Activated CD4-positive, alpha-beta T cell treated with anti-CD3 and anti-CD28 coated beads, Interleukin-2, amount 10 ng/mL, durations not matched to agents 24 days and 14 days (primary cell): ENCODE data around the gene NANOS1. TPM values are rescaled to one million over a fixed set of nuclear protein-coding genes. Genes with fewer than 3 reads are reported as not detected.

ENCODE experiments used
- DNase-seq: peaks from one replicate; pipeline ENCODE4 v3.0.0; 2022
- H3K27ac Mint-ChIP-seq: one replicate; pipeline ENCODE4 v1.8.0; 2022; ENCODE audit warnings: mild to moderate bottlenecking, mixed read lengths
- H3K27me3 Mint-ChIP-seq: one replicate; pipeline ENCODE4 v1.8.0; 2022; ENCODE audit warnings: mixed read lengths
- H3K36me3 Mint-ChIP-seq: one replicate; pipeline ENCODE4 v1.8.0; 2022; ENCODE audit warnings: low read depth, mild to moderate bottlenecking, mixed read lengths
- H3K4me1 Mint-ChIP-seq: one replicate; pipeline ENCODE4 v1.8.0; 2021; ENCODE audit warnings: mixed read lengths
- H3K4me3 Mint-ChIP-seq: one replicate; pipeline ENCODE4 v1.8.0; 2022; ENCODE audit warnings: mild to moderate bottlenecking, moderate library complexity, mixed read lengths
- H3K9me3 Mint-ChIP-seq: one replicate; pipeline ENCODE4 v1.8.0; 2021; ENCODE audit warnings: mixed read lengths
- intact Hi-C: fragments of 100-400 bp; cut with micrococcal nuclease; formaldehyde crosslinking; loops from one replicate; pipeline ENCODE4 v1.15.1; 2023
- total RNA-seq: library from RNA; stranded (reverse); gene quantifications from 2 replicates; pipeline ENCODE4 v1.2.3, GENCODE V29; 2022

The NANOS1 gene, protein sequence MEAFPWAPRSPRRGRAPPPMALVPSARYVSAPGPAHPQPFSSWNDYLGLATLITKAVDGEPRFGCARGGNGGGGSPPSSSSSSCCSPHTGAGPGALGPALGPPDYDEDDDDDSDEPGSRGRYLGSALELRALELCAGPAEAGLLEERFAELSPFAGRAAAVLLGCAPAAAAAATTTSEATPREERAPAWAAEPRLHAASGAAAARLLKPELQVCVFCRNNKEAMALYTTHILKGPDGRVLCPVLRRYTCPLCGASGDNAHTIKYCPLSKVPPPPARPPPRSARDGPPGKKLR
- total RNA-seq, result 0.44 and 0.59 TPM in 2 replicates

DNA sequence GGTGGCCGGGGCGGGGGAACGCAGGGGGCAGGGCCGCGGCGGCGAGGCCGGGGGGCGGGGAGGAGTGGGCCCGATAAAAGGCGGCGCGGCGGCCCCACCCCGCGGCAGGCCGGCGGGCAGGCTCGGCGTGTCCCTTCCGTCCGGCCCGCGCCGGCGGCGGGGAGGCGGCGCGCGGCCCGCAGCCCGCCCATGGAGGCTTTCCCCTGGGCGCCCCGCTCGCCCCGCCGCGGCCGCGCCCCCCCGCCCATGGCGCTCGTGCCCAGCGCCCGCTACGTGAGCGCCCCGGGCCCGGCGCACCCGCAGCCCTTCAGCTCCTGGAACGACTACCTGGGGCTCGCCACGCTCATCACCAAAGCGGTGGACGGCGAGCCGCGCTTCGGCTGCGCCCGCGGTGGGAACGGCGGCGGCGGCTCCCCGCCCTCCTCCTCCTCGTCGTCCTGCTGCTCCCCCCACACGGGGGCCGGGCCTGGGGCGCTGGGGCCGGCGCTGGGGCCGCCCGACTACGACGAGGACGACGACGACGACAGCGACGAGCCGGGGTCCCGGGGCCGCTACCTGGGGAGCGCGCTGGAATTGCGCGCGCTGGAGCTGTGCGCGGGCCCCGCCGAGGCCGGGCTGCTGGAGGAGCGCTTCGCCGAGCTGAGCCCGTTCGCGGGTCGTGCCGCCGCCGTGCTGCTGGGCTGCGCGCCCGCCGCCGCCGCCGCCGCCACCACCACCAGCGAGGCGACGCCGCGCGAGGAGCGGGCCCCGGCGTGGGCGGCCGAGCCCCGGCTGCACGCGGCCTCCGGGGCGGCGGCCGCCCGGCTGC lies at the start of gene NANOS1:
Gene NANOS1, plus strand, starts transcription at position 102 of the 808 bp plus-strand sequence. Its CDS starts 88 bp downstream, at position 190.
- peaks cover 22% of the 10 kb centered on the region for H3K4me1 Mint-ChIP-seq
- H3K9me3 Mint-ChIP-seq, result no peaks in the 10 kb centered on the region
- intact Hi-C loops, result loop anchor here (2.0 to 5.0 kb wide), 3 partner anchors 51 to 622 kb away; partner anchors contain the start of genes BAG3 and EIF3A
- no peak within 1 kb of the TSS for H3K27ac Mint-ChIP-seq
- H3K27me3 Mint-ChIP-seq, result peaks cover 13% of the 10 kb centered on the region
- DNase-seq, result peak; percentile 78
- H3K36me3 Mint-ChIP-seq, result peaks cover 28% of the 10 kb centered on the region
- peak within 1 kb of the TSS; percentile 66 for H3K4me3 Mint-ChIP-seq

DNA sequence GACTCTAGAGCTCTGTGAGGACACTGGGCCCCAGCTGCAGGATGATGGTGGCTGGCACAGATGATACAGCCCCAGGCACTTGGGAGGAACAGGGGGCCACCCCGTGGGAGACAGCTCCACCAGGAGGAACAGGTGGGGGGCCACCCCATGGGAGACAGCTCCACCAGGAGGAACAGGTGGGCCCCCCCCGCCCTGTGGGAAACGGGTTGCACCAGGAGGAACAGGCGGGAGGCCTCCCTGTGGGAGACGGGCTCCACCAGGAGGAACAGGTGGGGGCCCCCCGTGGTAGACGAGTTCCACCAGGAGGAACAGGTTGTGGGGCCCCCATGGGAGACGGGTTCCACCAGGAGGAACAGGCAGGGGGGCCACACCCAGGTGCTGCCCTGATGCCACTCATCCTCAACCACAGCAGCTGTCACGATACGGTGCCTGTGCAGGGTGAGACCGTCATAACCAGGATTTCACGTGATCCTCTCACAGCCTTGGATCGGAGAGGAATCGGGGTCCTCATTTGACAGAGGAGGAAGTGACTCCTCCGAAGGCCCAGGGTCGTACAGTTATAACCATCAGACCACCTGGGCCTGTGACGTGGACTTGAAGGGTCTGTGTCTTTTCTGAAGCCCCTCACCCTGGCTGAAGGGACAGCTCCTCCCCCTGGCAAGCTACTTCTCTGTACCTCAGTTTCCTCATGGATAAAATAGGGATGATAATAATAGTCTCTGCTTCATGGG lies 49.2 kb upstream of the NANOS1 start:
- DNase-seq, result no peak
- Mint-ChIP-seq H3K27me3 (peaks cover 7% of the 10 kb centered on the region), H3K4me1 (no peaks in the 10 kb centered on the region), H3K4me3 (no peak overlapping the region), H3K36me3 (peaks cover 8% of the 10 kb centered on the region), H3K27ac (no peak overlapping the region), H3K9me3 (peaks cover 9% of the 10 kb centered on the region)
- intact Hi-C loops, result no loop called here

DNA sequence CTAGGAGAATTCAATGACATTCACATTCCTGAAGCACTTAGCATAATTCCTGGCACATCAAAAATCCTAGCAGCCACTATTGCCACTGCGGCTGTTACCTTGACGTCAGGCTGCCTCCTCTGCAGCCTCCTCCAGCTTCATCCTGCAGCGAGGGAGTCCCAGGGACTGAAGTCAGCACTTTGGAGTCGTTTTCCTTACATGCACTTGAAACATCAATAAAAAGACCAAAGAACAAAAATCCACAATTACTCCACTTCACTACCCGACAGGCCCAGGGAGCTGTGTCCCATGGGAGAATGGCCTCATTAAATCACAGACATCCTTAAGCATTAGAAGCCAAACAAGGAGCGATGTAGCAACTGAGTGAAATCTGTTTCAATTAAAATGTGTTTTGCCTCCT lies 48.6 kb upstream of the NANOS1 start:
- DNase-seq, result no peak
- H3K9me3 Mint-ChIP-seq, result peaks cover 9% of the 10 kb centered on the region
- peaks cover 7% of the 10 kb centered on the region for H3K27me3 Mint-ChIP-seq
- no peak overlapping the region for H3K27ac Mint-ChIP-seq
- no peak overlapping the region for H3K4me3 Mint-ChIP-seq
- intact Hi-C loops, result no loop called here
- H3K36me3 Mint-ChIP-seq, result peaks cover 8% of the 10 kb centered on the region
- no peaks in the 10 kb centered on the region for H3K4me1 Mint-ChIP-seq

DNA sequence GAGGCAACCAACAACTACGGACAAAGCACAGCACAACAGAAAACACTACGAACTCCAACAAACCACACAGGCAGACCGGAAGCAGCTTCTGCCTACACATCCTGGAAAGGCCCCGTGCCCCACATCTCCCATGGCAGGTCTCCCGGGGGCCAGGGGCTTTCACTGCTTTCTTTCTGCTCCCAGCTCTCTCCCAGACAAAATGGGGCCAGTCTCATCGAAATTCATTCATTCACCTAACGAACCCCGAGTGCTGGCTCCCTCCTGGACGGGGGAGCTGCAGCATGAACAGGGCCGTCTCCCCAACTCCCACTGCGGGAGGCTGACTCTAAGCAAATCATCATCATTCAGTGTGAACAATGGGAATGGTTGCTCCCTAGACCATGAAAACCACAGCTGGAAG lies 47.6 kb upstream of the NANOS1 start:
- DNase-seq, result no peak
- Mint-ChIP-seq H3K4me3 (no peak overlapping the region), H3K27ac (no peak overlapping the region), H3K36me3 (peaks cover 8% of the 10 kb centered on the region), H3K9me3 (peaks cover 9% of the 10 kb centered on the region), H3K27me3 (peaks cover 7% of the 10 kb centered on the region), H3K4me1 (peaks cover 2% of the 10 kb centered on the region)
- intact Hi-C loops, result no loop called here

DNA sequence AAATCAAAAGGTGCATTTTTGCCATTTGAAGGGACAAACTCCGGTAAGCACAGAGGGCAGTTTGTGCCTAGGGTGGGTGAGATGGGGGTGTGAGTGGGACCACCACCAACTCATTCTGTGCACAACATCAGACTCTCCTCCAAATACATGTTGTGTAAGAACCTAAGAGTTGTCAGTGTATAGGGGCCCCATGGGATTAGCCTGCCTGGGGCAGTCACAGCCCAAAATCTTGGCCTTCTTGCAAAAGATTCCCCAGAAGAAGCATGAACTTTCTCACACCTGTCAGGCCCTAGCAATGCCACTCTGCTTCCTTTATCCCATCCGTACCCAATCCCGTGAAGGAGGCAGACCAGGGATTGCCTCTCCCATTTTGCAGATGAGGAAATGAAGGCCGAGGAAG lies 47.1 kb upstream of the NANOS1 start:
- peaks cover 9% of the 10 kb centered on the region for H3K9me3 Mint-ChIP-seq
- intact Hi-C loops, result no loop called here
- H3K27ac Mint-ChIP-seq, result no peak overlapping the region
- no peak for DNase-seq
- H3K4me1 Mint-ChIP-seq, result peaks cover 6% of the 10 kb centered on the region
- H3K4me3 Mint-ChIP-seq, result no peak overlapping the region
- peaks cover 8% of the 10 kb centered on the region for H3K36me3 Mint-ChIP-seq
- peaks cover 7% of the 10 kb centered on the region for H3K27me3 Mint-ChIP-seq

DNA sequence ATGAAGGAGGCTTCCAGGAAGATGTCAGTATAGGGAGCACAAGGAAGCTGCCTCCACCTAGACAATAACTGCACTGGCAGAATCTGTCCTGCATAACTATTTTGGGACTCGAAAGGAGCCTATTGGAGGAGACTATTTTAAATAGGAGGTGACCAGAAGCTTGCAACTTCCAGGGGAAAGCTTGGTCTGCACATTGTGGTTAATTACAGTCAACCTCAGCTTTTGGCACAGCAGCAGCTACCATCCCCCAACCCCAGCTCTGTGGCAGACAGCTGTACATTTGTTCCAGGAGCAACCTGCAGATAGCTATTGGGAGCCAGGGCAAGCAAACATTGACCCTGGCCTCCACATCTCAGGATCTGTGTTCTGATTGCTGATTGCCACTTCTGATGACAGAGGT lies 46.3 kb upstream of the NANOS1 start:
- H3K27me3 Mint-ChIP-seq, result peaks cover 7% of the 10 kb centered on the region
- intact Hi-C loops, result no loop called here
- H3K36me3 Mint-ChIP-seq, result peaks cover 8% of the 10 kb centered on the region
- H3K9me3 Mint-ChIP-seq, result peaks cover 9% of the 10 kb centered on the region
- H3K4me1 Mint-ChIP-seq, result peaks cover 12% of the 10 kb centered on the region
- no peak overlapping the region for H3K4me3 Mint-ChIP-seq
- no peak overlapping the region for H3K27ac Mint-ChIP-seq
- DNase-seq, result no peak

DNA sequence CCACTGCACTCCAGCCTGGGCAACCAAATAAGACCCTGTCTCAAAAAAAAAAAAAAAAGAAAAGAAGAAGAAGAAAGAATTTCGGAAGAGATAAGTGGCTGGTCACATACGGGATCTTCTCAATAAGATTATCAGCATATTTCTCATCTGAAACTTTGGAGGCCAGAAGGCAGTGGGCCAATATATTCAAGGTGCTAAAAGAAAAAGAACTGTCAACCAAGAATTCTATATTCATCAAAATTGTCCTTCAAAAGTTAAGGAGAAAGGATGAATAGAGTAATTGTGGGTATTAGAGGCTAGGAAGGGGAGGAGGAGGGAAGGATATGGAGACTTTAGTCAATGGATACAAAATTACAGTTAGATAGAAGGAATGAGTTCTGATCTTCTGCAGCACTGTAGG lies 43.9 kb upstream of the NANOS1 start:
- H3K27ac Mint-ChIP-seq, result no peak overlapping the region
- no peak overlapping the region for H3K4me3 Mint-ChIP-seq
- DNase-seq, result no peak
- peaks cover 12% of the 10 kb centered on the region for H3K4me1 Mint-ChIP-seq
- peaks cover 9% of the 10 kb centered on the region for H3K9me3 Mint-ChIP-seq
- H3K27me3 Mint-ChIP-seq, result peaks cover 17% of the 10 kb centered on the region
- peaks cover 8% of the 10 kb centered on the region for H3K36me3 Mint-ChIP-seq
- intact Hi-C loops, result no loop called here

DNA sequence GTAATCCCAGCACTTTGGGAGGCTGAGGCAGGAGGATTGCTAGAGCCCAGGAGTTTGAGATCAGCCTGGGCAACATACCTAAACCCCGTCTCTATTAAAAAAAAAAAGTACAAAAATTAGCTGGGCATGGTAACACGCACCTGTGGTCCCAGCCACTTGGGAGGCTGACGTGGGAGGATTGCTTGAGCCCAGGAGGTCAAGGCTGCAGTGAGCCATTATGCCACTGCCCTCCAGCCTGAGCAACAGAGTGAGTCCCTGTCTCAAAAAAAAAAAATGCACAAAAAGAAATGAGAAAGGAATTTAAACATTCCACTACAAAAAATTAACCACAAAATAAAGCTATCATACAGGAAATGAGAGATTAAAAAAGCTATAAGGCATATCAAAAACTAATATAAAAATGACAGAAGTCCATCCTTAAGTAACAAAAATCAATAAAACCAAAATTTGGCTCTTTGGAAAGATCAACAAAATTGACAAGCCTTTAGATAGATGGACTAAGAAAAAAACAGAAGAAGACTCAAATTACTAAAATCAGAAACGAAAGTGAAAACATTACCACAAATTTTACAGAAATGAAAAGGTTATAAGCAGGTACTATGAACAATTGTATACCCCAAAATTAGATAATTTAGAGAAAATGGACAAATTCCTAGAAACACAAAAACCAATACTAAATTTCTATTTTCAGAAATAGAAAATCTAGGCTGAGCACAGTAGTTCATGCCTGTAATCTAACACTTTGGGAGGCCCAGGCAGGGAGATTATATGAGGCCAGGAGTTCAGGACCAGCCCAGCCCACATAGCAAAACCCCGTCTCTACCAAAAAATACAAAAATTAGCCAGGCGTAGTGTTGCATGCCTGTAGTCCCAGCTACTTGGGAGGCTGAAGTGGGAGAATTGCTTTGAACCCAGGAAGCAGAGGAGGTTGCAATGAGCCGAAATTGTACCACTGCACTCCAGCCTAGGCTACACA lies 42.4 kb upstream of the NANOS1 start:
- peaks cover 22% of the 10 kb centered on the region for H3K27me3 Mint-ChIP-seq
- peaks cover 9% of the 10 kb centered on the region for H3K9me3 Mint-ChIP-seq
- no peak for DNase-seq
- H3K4me1 Mint-ChIP-seq, result peaks cover 12% of the 10 kb centered on the region
- H3K4me3 Mint-ChIP-seq, result no peak overlapping the region
- H3K36me3 Mint-ChIP-seq, result peaks cover 8% of the 10 kb centered on the region
- no peak overlapping the region for H3K27ac Mint-ChIP-seq
- intact Hi-C loops, result no loop called here

DNA sequence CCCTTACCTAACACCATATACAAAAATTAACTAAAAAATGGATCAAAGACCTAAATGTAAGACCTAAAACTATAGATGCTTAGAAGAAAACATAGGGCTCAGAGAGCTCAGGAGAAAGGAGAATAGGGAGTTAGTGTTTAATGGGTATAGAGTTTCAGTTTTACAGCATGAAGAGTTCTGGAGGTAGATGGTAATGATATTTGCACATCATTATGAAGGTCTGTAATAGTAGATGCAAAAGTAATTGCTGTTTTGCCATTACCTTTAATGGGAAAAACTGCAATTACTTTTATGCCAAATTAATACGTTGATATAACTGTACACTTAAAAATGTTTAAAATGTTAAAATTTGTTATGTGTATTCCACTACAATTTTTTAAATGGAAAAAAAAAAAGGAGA lies 39.2 kb upstream of the NANOS1 start:
- intact Hi-C loops, result no loop called here
- Mint-ChIP-seq H3K27ac (no peak overlapping the region), H3K4me3 (no peak overlapping the region), H3K36me3 (no peaks in the 10 kb centered on the region), H3K9me3 (no peaks in the 10 kb centered on the region), H3K4me1 (peaks cover 12% of the 10 kb centered on the region), H3K27me3 (peaks cover 18% of the 10 kb centered on the region)
- DNase-seq, result no peak

DNA sequence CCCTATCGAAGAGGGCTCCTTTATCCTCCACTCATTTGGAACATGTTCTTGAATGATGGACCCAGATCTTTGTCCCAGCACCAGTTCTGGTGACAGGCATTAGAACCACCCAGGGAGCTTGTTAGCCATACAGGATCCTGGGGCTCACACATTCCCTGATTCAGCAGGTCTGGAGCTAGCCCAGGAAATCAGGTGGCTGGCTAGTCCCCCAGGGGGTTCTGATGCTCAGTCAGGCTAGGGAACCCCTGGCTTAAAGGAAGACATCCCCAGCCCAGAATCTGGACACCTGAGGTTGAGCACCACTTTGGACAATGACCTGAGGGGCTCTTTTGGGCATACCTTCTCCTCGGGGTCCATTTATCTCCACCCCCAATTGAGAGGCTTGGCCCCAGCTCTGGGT lies 37.0 kb upstream of the NANOS1 start:
- DNase-seq, result no peak
- intact Hi-C loops, result no loop called here
- H3K4me1 Mint-ChIP-seq, result peaks cover 4% of the 10 kb centered on the region
- H3K27me3 Mint-ChIP-seq, result peaks cover 30% of the 10 kb centered on the region
- no peak overlapping the region for H3K4me3 Mint-ChIP-seq
- H3K36me3 Mint-ChIP-seq, result no peaks in the 10 kb centered on the region
- H3K9me3 Mint-ChIP-seq, result no peaks in the 10 kb centered on the region
- no peak overlapping the region for H3K27ac Mint-ChIP-seq

DNA sequence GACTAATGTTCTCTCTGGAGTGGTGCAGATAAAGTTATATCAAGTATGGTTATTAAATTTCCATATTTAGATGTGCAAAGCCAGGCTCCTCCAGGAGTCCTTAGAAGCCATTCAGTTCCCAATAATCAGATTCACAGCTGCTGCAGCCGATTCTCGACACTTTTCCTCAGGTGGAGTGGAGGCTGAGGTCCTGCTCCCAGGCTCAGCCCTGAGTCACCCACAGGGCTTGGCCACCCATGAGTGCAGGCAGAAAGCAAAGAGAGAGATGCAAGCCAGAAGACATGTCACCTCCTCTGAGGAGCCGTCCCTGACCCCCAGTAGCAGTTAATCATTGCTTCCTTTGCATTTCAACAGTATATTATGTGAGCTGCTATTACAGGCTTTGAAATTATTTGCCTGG lies 36.3 kb upstream of the NANOS1 start:
- Mint-ChIP-seq H3K4me3 (no peak overlapping the region), H3K36me3 (no peaks in the 10 kb centered on the region), H3K27me3 (peaks cover 38% of the 10 kb centered on the region), H3K27ac (no peak overlapping the region), H3K4me1 (no peaks in the 10 kb centered on the region), H3K9me3 (no peaks in the 10 kb centered on the region)
- DNase-seq, result no peak
- intact Hi-C loops, result no loop called here

DNA sequence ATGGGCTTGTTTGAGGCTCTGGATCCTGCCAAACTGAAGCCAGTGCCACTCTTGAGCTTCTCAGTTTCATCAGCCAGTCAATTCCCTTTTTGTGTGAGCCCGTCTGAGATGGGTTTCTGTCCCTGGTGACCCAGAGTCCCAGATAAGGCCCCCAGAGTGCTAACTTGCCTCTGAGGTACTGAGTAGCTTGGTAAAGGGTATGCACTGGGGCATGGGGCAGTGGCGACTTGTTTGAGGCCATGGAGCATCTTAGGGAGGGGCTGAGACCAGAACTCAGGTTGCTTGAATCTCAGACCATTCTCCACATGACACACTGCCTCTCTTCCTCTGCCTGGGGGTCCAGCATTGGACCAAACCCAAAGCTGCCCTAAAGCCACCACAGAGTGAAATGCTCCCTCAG lies 35.2 kb upstream of the NANOS1 start:
- Mint-ChIP-seq H3K36me3 (no peaks in the 10 kb centered on the region), H3K9me3 (no peaks in the 10 kb centered on the region), H3K4me1 (no peaks in the 10 kb centered on the region), H3K27ac (no peak overlapping the region), H3K27me3 (peaks cover 43% of the 10 kb centered on the region), H3K4me3 (no peak overlapping the region)
- DNase-seq, result no peak
- intact Hi-C loops, result no loop called here

DNA sequence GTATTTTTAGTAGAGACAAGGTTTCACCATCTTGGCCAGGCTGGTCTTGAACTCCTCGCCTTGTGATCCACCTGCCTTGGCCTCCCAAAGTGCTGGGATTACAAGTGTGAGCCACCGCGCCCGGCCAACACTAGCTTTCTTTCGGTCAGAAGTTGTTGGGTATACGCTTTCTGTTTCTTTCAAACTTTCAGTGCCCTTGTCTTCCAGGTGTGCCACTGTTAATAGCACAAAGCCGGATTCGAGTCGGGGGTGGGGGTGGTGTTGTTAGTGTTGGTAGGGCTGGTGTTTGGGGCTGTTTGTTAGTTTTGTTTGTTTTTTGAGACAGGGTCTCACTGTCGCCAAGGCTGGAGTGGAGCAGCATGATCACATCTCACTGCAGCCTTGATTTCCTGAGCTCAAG lies 33.8 kb upstream of the NANOS1 start:
- no peaks in the 10 kb centered on the region for H3K9me3 Mint-ChIP-seq
- H3K36me3 Mint-ChIP-seq, result no peaks in the 10 kb centered on the region

More for the DNA sequence above, 33.8 kb upstream of the NANOS1 start:
- H3K27me3 Mint-ChIP-seq, result peaks cover 40% of the 10 kb centered on the region
- H3K27ac Mint-ChIP-seq, result no peak overlapping the region
- intact Hi-C loops, result no loop called here
- H3K4me1 Mint-ChIP-seq, result no peaks in the 10 kb centered on the region
- no peak for DNase-seq
- H3K4me3 Mint-ChIP-seq, result no peak overlapping the region
